Activated naive CD8-positive, alpha-beta T cell treated with anti-CD3 and anti-CD28 coated beads, Interleukin-2, amount 50 U/mL, for 16 hours (primary cell): ENCODE data around the gene CILP.
"Not testable (repeated sequence)": the region's sequence is repeated elsewhere in the genome, so short reads cannot be mapped to it uniquely, and the experiment has no call there.

ENCODE experiments used
- DNase-seq: peaks from one replicate; pipeline ENCODE4 v3.0.0-alpha.2; 2020; ENCODE audit warnings: low read depth, low spot score

Gene CILP

GRCh38 chr15:65194826-65195547, 16.3 kb downstream of the CILP start:
- DNase-seq: no peak

GRCh38 chr15:65192016-65192415, 19.3 kb downstream of the CILP start:
- no peak for DNase-seq

DNA sequence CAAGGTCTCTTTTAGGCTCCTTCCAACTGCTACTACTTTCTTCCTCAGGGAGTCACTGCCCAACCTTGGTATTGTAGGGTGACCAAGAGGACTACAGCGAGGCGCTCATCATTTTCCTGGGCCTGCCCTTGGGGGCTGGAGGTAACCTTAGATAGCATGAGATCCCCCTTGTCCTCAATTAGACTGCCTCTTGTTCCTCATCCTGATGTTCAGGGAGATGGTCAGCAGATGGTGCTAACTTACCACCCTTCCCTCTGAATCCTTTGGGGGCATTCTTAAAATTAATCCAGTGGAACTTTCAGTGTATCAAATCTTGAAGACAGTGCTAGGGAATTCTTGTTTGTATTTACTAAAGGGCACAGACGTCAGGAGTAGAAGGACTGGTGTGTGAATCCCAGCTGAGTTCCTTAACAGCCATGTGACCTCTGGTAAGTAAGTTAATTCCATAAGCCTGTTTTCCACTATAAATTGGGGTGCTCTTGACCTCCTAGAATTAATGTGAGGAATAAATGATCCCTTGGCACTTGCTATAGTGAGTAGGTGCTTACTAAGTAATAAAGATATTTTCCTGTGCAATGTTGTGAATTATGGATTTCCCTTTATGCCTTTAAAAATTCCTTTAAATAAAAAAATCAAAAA, 22.1 kb downstream of the CILP start:
- no peak for DNase-seq

- DNase-seq: not testable (repeated sequence)
Measured at GRCh38 chr15:65188472-65188871, 22.8 kb downstream of the CILP start.

DNA sequence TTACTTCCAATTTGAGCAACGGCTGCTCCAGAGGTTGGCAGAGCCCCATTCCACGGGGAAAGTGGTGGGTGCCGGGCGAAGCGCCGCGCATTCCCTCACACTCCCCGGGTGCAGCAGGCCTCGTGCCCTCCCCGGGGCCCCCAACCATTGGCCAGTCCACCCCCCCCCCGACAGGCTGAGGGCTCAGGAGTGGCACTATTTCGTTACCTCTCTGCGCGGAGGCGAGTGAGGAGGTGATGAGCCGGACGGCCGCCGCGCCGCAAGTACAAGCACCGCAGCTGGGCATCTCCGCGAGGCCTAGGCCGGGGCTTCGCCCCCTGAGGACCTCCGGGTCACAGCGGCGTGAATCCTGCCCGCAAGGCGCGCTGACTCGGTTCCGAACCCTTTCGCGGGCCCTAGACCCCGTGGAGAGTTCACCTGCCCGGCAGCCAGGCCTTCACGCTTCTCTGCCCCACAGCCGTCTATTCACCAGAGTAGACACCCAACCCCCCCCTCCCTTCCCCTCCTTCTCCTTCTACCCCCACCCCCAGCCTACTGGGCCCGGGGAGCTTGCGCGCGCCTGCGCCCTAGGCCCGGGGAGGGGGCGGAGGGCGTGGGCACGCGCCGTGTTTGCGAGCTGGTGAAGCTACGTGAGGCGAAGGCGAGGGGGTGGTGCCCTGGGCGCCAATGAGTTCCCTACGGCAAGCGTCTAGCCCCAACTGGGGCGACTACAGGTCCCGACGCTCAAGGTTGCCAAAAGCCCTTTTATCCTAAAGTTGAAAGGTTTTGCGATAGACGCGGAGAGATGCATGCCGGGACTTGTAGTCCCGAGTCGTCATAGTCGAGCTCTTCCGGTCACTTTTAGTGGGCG, 26.2 kb downstream of the CILP start, which contains the start of gene CLPX:
Gene CLPX, minus strand, starts transcription at position 475 of the 850 bp plus-strand sequence. Its CDS starts 189 bp downstream, at position 286.
- peak; percentile 76 for DNase-seq

GRCh38 chr15:65184305-65184867, 26.9 kb downstream of the CILP start:
- DNase-seq: no peak

GRCh38 chr15:65183865-65184159, 27.5 kb downstream of the CILP start:
- no peak for DNase-seq

DNA sequence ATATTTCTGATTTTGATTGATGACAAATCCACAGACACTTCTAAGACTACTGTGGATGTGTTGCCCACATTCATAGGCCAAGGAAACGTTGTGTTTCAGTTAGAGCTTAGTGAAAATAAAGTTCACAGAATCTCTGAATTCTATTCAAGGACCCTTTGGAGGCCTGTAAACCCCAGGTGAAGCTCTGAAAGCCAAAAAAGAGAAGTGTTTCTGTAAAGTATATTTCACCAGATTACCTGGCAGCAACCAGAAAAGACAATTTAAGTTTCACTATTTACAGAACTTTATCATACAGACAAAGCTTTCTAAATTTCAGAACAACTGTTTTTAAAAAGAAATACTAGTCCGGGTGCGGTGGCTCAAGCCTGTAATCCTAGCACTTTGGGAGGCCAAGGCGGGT, 28.7 kb downstream of the CILP start:
- no peak for DNase-seq

GRCh38 chr15:65181582-65182353, 29.5 kb downstream of the CILP start:
- not testable (repeated sequence) for DNase-seq

DNA sequence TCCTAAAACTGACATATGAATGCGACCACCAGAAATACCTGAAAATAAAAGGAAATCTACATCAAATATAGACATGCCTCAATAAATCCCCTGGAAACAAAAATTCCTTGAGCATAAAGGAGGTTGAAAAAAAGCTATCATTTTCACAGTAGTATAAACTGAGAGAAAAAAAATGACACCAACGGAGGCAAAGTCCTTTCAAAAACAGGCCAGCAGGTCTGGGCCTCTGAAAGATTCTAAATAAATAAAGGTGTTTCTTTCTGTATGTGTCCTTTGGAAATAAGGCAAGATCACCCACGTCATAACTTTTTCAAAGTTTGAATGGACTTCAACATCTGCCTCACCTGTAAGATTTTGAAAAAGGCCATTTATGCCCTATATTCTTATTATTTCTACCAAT, 31.1 kb downstream of the CILP start:
- no peak for DNase-seq

DNA sequence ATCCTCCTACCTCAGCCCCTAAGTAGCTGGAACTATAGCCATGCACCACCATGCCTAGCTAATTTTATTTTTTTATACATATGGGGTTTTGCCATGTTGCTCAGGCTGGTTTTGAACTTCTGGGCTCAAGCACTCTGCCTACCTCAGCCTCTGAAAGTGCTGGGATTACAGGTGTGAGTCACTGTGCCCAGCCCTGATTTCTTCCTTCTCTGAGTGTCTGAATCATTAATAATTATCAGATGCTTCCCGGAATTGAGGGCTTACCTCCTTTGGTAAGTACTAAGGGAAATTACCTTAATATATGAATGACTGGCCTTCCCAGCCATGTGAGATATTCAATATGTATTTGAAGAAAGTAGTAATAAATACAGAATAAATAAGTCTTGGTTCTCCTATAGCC, 33.4 kb downstream of the CILP start:
- DNase-seq: no peak

DNA sequence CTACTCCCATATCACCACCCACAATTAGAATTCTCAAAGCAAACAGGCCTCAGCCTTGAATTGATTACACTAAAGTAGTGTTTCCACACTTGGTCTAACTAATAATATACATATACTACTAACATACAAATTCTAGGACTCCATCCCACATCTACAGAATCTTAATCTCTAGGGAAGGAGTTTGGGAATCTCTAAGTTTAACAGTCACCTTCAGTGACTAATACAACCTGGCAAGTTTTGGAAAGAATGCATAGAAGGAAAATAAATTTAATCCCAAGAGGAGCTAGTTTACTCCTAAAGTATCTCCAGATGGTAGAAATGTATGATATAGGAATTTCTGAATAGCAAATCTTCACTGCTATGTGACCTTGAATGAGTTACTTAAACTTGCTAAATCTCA, 35.2 kb downstream of the CILP start:
- no peak for DNase-seq

GRCh38 chr15:65175511-65175910, 35.8 kb downstream of the CILP start:
- no peak for DNase-seq

- DNase-seq: no peak
Measured at GRCh38 chr15:65174509-65174908, 36.8 kb downstream of the CILP start.

DNA sequence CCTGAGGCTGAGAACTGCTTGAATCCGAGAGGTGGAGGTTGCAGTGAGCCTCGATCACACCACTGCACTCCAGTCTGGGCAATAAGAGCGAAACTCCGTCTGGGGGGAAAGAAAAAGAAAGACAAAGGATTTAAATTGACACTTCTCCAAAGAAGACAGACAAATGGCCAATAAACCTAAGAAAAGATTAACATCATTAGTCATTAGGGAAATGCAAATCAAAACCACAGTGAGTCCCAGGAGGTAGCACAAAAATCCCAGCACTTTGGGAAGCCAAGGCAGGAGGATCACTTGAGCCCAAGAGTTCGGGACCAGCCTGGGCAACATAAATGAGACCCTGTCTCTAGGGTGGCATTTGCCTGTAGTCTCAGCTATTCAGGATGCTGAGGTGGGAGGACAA, 38.7 kb downstream of the CILP start:
- no peak for DNase-seq

GRCh38 chr15:65171428-65171827, 39.8 kb downstream of the CILP start:
- DNase-seq: no peak

- DNase-seq: no peak
Measured at GRCh38 chr15:65165875-65166274, 45.4 kb downstream of the CILP start.

DNA sequence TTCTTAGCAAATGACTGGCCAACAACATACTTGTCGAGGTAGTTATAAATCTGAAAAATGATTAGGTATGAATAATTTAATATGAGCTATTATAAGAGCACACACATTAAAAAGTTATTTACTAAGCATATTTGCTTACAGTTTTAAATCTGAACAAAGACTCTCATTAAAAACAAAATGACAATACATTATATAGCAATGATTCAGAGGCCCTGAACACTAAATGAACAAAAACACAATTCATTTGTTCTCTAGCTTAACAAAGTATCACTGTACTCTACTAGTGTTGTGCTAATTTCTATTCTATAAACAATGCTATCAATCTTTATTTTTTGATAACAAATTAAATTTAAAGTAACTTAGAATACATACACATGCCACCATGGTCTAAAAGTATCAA, 47.1 kb downstream of the CILP start:
- no peak for DNase-seq

- DNase-seq: no peak
Measured at GRCh38 chr15:65163041-65163440, 48.2 kb downstream of the CILP start.

- no peak for DNase-seq
Measured at GRCh38 chr15:65156692-65157091, 54.6 kb downstream of the CILP start.

DNA sequence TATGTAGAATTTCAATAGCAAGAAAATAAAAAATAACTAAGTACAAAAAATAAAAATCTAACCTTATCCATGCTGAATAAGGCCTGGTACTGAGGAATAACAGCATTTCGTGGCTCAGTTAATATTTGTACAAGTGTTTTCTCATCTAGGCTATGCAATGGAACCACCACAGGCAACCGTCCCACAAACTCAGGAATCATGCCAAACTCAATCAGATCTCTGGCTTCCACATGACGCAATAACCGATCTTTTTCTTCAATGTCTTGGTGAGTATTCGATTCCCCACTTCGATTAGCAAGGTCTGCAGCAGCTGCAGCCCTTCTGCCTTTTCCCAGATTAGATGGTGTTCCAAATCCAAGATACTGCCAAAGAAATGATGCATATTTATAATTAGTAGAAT, 56.6 kb downstream of the CILP start:
- DNase-seq: no peak

DNA sequence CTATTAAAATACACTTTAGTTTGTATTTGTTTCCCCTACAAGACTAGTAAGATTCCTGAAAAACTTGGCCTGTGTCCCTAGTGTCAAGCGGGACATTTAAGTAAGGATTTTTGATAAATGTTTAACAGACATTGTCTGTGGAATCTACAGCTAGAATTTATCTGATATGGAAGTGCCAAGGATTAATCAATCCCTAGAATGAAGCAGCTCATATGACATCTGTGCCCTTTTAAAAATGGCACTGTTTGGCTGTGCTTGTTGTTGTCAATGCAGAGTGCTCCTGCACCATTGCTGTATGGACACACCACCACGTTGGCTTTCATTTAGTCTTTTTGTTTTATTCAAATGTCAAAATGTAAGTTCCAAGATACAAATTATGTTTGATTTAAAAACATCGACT, 63.4 kb downstream of the CILP start:
- DNase-seq: no peak
